AML-193 (cell line): Measurements from ENCODE around the gene TAF9.
"Not testable (repeated sequence)": the region's sequence is repeated elsewhere in the genome, so short reads cannot be mapped to it uniquely, and the experiment has no call there.

ENCODE experiments used
- DNase-seq, 2 experiments: peaks; one replicate each; lab custom pipeline; 2025; lab: John Stamatoyannopoulos, UW

The TAF9 gene, protein sequence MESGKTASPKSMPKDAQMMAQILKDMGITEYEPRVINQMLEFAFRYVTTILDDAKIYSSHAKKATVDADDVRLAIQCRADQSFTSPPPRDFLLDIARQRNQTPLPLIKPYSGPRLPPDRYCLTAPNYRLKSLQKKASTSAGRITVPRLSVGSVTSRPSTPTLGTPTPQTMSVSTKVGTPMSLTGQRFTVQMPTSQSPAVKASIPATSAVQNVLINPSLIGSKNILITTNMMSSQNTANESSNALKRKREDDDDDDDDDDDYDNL

GRCh38 chr5:69369340-69370121, at the start of gene TAF9, which contains the start of the genes AK6 and RAD17:
Gene TAF9, minus strand, starts transcription at chr5:69369520. Its CDS starts 3,783 bp downstream, at chr5:69365737.
Gene AK6, minus strand, starts transcription at chr5:69369520. Its CDS starts 30 bp downstream, at chr5:69369490.
Gene RAD17, plus strand, starts transcription at chr5:69369818. Its CDS starts 2,391 bp downstream, at chr5:69372209.
- peak; percentile 83 to 88 for DNase-seq

GRCh38 chr5:69418554-69418953, 49.2 kb upstream of the TAF9 start:
- no peak for DNase-seq

DNA sequence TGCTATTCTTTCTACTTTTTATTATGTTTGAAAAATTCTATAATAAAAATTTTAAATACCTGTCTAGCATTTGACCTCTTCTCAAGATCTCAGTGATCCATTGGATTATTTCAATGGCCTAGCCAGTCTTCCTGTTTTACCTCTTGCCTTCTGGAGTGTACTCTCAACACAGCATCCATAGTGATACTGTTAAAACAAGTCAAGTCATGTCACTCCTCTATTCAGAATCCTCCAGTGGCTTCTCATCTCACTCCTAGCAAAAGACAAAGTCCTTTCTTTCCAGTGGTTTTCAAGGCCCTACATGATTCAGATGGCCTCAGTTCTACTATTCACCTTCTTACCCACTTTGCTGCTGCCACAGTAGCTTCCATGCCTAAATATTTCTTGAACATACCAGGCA, 47.4 kb upstream of the TAF9 start:
- DNase-seq = no peak

DNA sequence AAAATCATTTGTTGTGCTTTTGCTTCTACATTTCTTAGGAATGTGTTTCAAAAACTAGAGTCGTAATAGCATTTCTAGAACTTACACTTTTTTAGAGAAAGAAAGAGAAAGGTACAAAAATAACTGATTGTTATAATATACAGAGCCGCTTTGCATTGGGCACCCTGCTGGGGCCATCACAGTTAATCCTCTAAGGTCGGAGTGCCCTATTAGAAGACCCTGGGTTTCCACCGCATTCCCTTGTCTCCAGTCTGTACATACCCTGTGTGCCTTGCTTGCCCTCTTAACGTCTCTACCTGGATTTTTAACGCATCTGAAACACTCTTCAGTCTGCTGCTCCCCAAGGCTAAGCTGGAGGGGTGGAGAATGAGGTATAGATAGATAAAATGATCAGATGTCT, 46.9 kb upstream of the TAF9 start:
- DNase-seq = no peak

- no peak for DNase-seq
Observed at GRCh38 chr5:69415584-69415958, 46.3 kb upstream of the TAF9 start.

- DNase-seq = no peak
Observed at GRCh38 chr5:69414885-69415583, 45.7 kb upstream of the TAF9 start, which contains the start of gene MARVELD2. Gene MARVELD2, plus strand, starts transcription at chr5:69415116. Its CDS starts 4,270 bp downstream, at chr5:69419386.

GRCh38 chr5:69404659-69405330, 35.5 kb upstream of the TAF9 start:
- no peak for DNase-seq

- DNase-seq = no peak
Observed at GRCh38 chr5:69378376-69378775, 9.1 kb upstream of the TAF9 start.

GRCh38 chr5:69374911-69375446, 5.7 kb upstream of the TAF9 start:
- no peak for DNase-seq

GRCh38 chr5:69372394-69372793, 3.1 kb upstream of the TAF9 start:
- DNase-seq = no peak

DNA sequence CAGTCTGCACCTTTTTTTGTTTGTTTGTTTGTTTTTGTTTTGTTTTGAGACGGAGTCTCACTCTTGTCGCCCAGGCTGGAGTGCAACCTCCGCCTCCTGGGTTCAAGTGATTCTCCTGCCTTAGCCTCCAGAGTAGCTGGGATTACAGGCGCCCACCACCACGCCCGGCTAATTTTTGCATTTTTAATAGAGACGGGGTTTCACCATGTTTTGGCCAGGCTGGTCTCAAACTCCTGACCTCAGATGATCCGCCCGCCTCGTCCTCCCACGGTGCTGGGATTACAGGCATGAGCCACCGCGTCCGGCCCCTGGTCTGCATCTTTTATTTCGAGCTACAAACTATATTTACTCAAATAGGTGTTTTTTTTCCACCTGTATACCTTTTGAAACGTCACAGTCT, 1.0 kb upstream of the TAF9 start:
- DNase-seq = not testable (repeated sequence)

DNA sequence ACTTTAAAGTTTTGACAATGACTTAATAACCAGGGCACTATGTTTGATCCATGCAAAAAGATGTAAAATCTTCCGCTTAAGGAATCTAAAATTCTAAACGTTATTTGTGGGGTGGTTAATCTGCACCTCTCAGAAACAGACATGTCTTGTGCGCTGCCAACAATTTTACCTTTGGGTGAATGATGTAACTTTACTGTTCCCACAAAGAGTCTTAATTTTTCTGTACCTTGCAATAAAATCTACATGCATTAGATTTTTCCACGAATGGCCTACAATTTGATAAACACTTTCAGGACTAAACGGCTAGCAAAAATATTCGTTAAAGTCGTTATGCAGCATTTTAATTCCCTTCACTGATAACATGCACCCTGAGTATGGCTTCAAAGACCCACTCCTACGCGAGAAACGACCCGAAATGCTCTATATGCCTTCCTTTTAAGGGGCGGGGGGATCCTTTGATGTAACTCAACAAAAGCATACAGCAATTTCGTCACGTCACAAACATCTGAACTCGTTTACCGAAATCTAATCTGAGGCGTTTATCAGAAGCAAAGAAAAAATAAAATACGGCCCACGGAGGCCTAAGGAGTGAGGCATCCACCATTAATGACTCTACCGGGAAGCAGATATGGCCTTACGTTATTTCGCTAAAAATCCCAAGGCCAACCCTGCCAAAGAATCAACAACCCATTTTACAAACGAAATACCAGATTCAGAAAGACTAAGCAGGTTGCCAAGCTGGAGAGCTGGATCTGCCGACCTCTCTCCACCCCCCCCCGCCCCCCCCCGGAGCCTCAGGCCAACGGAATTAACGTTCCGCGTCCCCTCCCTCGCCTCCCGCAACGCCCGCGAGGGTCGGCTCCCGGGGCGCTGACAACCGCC, 621 bp downstream of the TAF9 start:
- peak in 1 of 2 experiments; percentile 38 for DNase-seq

- DNase-seq = peak; percentile 12 to 17
Observed at GRCh38 chr5:69367697-69368279, 1.5 kb downstream of the TAF9 start.

DNA sequence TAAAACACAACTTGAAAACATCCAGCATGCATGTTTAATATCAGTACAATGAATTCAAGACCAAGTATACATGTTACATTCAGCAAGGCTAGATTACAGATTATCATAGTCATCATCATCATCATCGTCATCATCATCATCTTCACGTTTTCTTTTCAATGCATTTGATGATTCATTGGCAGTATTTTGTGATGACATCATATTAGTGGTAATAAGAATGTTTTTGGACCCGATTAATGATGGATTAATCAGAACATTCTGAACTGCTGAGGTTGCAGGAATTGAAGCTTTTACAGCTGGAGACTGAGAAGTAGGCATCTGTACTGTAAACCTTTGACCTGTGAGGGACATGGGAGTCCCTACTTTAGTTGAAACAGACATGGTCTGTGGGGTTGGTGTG, 4.5 kb downstream of the TAF9 start:
- DNase-seq = no peak

DNA sequence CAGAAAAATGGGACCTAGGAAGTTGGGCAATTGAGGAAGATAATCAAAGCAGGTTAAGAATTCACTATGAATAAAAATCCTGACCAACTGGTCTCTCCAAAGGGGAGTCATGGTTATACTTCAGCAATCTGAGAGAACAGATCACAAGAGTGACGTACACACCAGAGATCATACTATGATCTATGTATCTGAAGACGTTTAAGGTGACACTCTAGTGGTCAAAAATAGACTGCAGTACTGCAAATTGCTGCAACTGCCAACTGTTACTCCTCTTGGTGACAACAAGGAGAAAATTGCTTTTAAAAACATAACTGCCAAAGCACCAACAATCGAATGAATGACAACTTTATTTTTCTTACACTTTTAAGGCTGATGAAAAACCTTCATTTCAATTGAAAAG, 4.9 kb downstream of the TAF9 start:
- DNase-seq = peak; percentile 27 to 64

DNA sequence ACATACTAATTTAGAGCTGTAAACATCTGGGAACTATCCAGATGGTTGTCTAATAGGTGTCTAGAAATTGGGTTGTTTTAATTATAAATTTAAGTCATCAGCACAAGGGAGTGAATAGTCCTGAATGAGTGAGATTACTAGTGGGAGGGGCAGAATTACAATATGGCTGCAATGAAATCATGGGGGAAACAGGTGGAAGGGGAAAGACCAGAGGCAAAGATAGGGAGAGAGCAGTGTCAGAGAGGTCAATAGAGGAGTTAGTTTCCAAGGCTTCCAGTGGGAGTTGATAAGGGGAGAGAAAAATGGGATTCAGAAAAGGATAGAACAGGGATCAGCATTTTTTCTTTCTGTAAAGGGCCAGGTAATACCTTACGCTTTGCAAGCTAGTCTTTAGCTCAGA, 8.9 kb downstream of the TAF9 start:
- no peak for DNase-seq

DNA sequence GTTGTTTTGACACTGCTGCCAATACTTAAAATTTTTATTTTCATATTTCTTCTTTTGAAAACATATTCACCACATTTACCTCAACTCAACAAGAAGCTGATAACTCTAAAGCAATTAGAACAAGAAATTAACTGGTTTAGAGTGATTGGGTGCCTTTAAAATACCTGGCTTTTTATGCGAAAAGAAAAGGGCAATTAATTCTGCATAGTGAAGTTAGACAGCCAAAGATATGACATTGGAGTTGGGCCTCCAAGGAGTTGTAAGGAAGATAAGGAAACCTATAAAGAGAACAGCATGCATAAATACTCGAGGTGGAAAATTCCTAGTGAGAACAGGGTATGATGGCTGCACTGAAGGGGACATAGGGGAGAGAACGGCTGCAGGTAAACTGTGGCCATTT, 9.6 kb downstream of the TAF9 start:
- DNase-seq = no peak

DNA sequence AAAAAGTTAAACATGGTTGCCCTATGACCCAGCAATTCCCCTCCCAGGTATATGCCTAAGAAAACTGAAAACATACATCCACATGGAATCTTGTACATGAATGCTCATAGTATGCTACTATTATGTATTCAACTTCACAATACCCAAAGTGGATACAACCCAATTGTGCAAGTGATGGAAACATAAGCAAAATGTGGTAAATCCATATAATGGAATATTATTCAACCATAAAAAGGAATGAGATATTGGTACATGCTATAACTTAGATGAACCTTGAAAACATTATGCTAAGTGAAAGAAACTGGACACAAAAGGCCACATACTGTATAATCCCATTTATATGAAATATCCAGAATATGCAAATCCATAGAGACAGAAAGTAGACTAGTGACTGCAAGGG, 18.7 kb downstream of the TAF9 start:
- no peak for DNase-seq

GRCh38 chr5:69343083-69343482, 26.2 kb downstream of the TAF9 start:
- DNase-seq = no peak

- no peak for DNase-seq
Observed at GRCh38 chr5:69341520-69342161, 27.7 kb downstream of the TAF9 start.
